ENCODE measurements around the gene KBTBD4.
A peak's percentile ranks its signal among the peaks of the same experiment; 100 is the strongest.

Gene KBTBD4

GRCh38 chr11:47572715-47573255 is 6.0 kb downstream of the KBTBD4 start:
- no peak for TF ChIP-seq CTCF (IDR thresholded peaks at IDR 0.05; ENCODE audit: insufficient read depth, low read depth, low read length, missing control alignments)
- no peak overlapping the region for H3K4me3 ChIP-seq (ENCODE audit: low read length)
- no peak for DNase-seq (ENCODE audit: low read depth)

- no peak for TF ChIP-seq CTCF (IDR thresholded peaks at IDR 0.05; ENCODE audit: insufficient read depth, low read depth, low read length, missing control alignments)
- H3K4me3 ChIP-seq (ENCODE audit: low read length), result no peak overlapping the region
- DNase-seq (ENCODE audit: low read depth), result peak; percentile 64
These were observed 6.9 kb downstream of the KBTBD4 start for GRCh38 chr11:47571895-47572294.

- no peak overlapping the region for H3K4me3 ChIP-seq (ENCODE audit: low read length)
- DNase-seq (ENCODE audit: low read depth), result no peak
- no peak for TF ChIP-seq CTCF (IDR thresholded peaks at IDR 0.05; ENCODE audit: insufficient read depth, low read depth, low read length, missing control alignments)
These were observed 7.4 kb downstream of the KBTBD4 start for GRCh38 chr11:47571357-47571729.

GRCh38 chr11:47570651-47571356 is 8.0 kb downstream of the KBTBD4 start:
- DNase-seq (ENCODE audit: low read depth), result no peak
- no peak for TF ChIP-seq CTCF (IDR thresholded peaks at IDR 0.05; ENCODE audit: insufficient read depth, low read depth, low read length, missing control alignments)
- H3K4me3 ChIP-seq (ENCODE audit: low read length), result no peak overlapping the region

DNA sequence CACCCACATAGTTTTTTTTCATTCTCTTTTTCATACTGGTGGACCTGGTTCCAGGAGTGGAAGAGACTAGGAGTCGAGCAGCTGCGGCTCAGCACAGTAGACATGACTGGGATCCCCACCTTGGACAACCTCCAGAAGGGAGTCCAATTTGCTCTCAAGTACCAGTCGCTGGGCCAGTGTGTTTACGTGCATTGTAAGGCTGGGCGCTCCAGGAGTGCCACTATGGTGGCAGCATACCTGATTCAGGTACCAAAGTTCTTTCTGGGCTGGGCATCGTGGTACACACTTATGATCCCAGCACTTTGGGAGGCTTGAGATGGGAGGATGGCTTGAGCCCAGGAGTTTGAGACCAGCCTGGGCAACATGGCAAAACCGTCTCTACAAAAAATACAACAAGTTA is 9.1 kb downstream of the KBTBD4 start:
- TF ChIP-seq CTCF (IDR thresholded peaks at IDR 0.05; ENCODE audit: insufficient read depth, low read depth, low read length, missing control alignments), result no peak
- no peak overlapping the region for H3K4me3 ChIP-seq (ENCODE audit: low read length)
- DNase-seq (ENCODE audit: low read depth), result no peak

- H3K4me3 ChIP-seq (ENCODE audit: low read length), result peak overlapping the region; percentile 70
- peak; percentile 40 for DNase-seq (ENCODE audit: low read depth)
- TF ChIP-seq CTCF (IDR thresholded peaks at IDR 0.05; ENCODE audit: insufficient read depth, low read depth, low read length, missing control alignments), result no peak
These were observed 12.5 kb downstream of the KBTBD4 start for GRCh38 chr11:47566149-47566698.
